Measurements from ENCODE around the gene TSPAN7. TPM values are rescaled to one million over a fixed set of nuclear protein-coding genes. Genes with fewer than 3 reads are reported as not detected.

TSPAN7 gene
- total RNA-seq, 1 experiment from 2014 or later = 1.7 TPM

DNA sequence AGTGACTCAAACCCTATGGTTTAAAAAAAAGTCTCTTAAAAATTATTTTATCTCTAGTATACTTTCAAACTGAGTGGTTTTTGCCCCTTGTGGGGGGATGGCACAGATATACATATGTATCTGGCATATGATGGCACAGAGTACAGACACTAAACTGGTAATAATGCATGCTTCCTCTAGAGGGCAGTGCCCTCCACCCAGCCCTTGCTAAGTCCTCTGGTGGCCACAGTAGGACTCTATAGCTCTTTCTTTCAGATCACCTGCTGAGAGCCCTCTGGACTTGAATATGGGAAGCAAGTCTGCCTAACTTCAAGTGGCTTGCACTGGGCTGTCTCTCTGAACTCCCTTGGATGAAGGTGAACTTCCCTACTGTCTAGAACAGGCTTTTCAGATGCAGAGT is 66.3 kb downstream of the TSPAN7 start:
- BruUV-seq (replicated peaks) = no TSS peak
- POLR2A ChIA-PET = no interaction called here
- no peaks in the 10 kb centered on the region for H3K27me3 ChIP-seq (replicated peaks; ENCODE audit: control insufficient read depth, insufficient read depth, low read length)
- no peaks in the 10 kb centered on the region for H3K4me1 ChIP-seq
- Mint-ChIP-seq H3K27me3 (ENCODE audit: insufficient read depth, unreplicated experiment) (peaks cover 6% of the 10 kb centered on the region), H3K4me1 (ENCODE audit: low read depth, unreplicated experiment) (no peaks in the 10 kb centered on the region), H3K36me3 (ENCODE audit: insufficient read depth, unreplicated experiment) (no peaks in the 10 kb centered on the region), H3K4me3 (ENCODE audit: unreplicated experiment) (no peak overlapping the region), H3K9me3 (ENCODE audit: unreplicated experiment) (no peaks in the 10 kb centered on the region), H3K27ac (ENCODE audit: unreplicated experiment) (no peak overlapping the region)
- CTCF ChIA-PET = interaction anchor here (1.0 kb wide), 2 partner anchors 11 to 27 kb away, joined by 3 to 4 read pairs; no protein-coding TSS in a partner anchor
- peak; percentile 21 to 35 for DNase-seq
- TF ChIP-seq CTCF (IDR thresholded peaks at IDR 0.05; ENCODE audit: insufficient read depth in 1 of 2, low read depth in 1 of 2, low read length in 1 of 2, severe bottlenecking in 1 of 2, unreplicated experiment in 1 of 2) = peak; percentile 52 to 76
- H3K36me3 ChIP-seq (ENCODE audit: control insufficient read depth, insufficient read depth, low read length) = no peaks in the 10 kb centered on the region
- no peaks in the 10 kb centered on the region for H3K9me3 ChIP-seq
- intact Hi-C loops (cut with micrococcal nuclease; ENCODE audit: unreplicated experiment) = loop anchor here (1.0 kb wide), 1 partner anchor 27 kb away; no protein-coding TSS in a partner anchor
- H3K4me3 ChIP-seq (ENCODE audit: low read depth, low read length) = no peak overlapping the region

DNA sequence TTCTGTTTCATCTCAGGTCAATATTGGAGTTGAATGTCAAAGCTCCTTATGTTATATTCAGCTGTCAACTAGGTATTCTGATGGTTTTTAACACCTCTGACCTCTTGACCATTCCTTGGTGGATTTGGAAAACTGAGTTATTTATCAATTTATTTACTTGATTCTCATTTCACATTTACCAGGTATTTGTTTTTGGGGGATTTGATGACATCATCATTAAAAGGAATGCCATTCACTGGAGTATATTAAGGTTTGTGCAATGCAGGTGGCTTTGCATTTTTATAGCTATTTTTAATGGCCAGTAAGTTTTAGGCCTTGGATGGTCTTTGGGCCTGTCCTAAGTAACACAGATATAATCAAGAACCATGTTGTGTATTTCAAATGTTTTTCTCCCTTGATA is 67.2 kb downstream of the TSPAN7 start:
- no TSS peak for BruUV-seq (replicated peaks)
- CTCF ChIA-PET = no interaction called here

DNA sequence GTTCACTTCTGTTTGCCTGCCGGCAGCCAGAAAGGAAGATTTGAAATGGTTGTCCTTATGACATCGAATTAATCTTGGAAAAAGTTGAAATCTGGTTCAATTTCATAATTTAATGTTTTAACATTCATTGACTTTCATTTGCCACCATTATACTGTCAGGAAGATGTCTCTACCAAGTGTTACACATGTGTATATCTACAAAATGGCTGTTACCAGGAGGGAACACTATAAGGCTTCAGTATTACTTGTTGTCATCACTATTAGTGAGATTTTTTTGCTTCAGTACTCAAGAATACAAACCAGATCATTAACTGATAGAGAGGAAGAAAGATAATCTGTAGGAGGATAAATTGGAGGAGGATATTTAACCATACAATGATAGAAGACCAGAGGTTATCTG is 71.2 kb downstream of the TSPAN7 start:
- DNase-seq = no peak
- ChIA-PET CTCF (no interaction called here), POLR2A (no interaction called here)
- Histone ChIP-seq H3K4me3 (ENCODE audit: low read depth, low read length) (no peak overlapping the region), H3K27me3 (replicated peaks; ENCODE audit: control insufficient read depth, insufficient read depth, low read length) (no peaks in the 10 kb centered on the region), H3K9me3 (no peaks in the 10 kb centered on the region), H3K36me3 (ENCODE audit: control insufficient read depth, insufficient read depth, low read length) (no peaks in the 10 kb centered on the region), H3K4me1 (no peaks in the 10 kb centered on the region)
- intact Hi-C loops (cut with micrococcal nuclease; ENCODE audit: unreplicated experiment) = no loop called here
- Mint-ChIP-seq H3K27ac (ENCODE audit: unreplicated experiment) (no peak overlapping the region), H3K27me3 (ENCODE audit: insufficient read depth, unreplicated experiment) (no peaks in the 10 kb centered on the region), H3K4me1 (ENCODE audit: low read depth, unreplicated experiment) (no peaks in the 10 kb centered on the region), H3K36me3 (ENCODE audit: insufficient read depth, unreplicated experiment) (no peaks in the 10 kb centered on the region), H3K9me3 (ENCODE audit: unreplicated experiment) (no peaks in the 10 kb centered on the region), H3K4me3 (ENCODE audit: unreplicated experiment) (no peak overlapping the region)
- no TSS peak for BruUV-seq (replicated peaks)
- TF ChIP-seq CTCF (IDR thresholded peaks at IDR 0.05; ENCODE audit: insufficient read depth in 1 of 2, low read depth in 1 of 2, low read length in 1 of 2, severe bottlenecking in 1 of 2, unreplicated experiment in 1 of 2) = no peak

More for the DNA sequence above, 67.2 kb downstream of the TSPAN7 start:
- Histone ChIP-seq H3K9me3 (no peaks in the 10 kb centered on the region), H3K27me3 (replicated peaks; ENCODE audit: control insufficient read depth, insufficient read depth, low read length) (no peaks in the 10 kb centered on the region), H3K4me1 (no peaks in the 10 kb centered on the region), H3K36me3 (ENCODE audit: control insufficient read depth, insufficient read depth, low read length) (no peaks in the 10 kb centered on the region), H3K4me3 (ENCODE audit: low read depth, low read length) (no peak overlapping the region)
- Mint-ChIP-seq H3K4me3 (ENCODE audit: unreplicated experiment) (no peak overlapping the region), H3K27ac (ENCODE audit: unreplicated experiment) (no peak overlapping the region), H3K9me3 (ENCODE audit: unreplicated experiment) (no peaks in the 10 kb centered on the region), H3K36me3 (ENCODE audit: insufficient read depth, unreplicated experiment) (no peaks in the 10 kb centered on the region), H3K4me1 (ENCODE audit: low read depth, unreplicated experiment) (no peaks in the 10 kb centered on the region), H3K27me3 (ENCODE audit: insufficient read depth, unreplicated experiment) (peaks cover 6% of the 10 kb centered on the region)
- DNase-seq = no peak
- no peak for TF ChIP-seq CTCF (IDR thresholded peaks at IDR 0.05; ENCODE audit: insufficient read depth in 1 of 2, low read depth in 1 of 2, low read length in 1 of 2, severe bottlenecking in 1 of 2, unreplicated experiment in 1 of 2)
- intact Hi-C loops (cut with micrococcal nuclease; ENCODE audit: unreplicated experiment) = no loop called here
- POLR2A ChIA-PET = no interaction called here

Data from Caco-2 (cell line).